Measurements from ENCODE around the gene KCNK6.

GRCh38 chr19:38371081-38371480 lies 51.4 kb downstream of the KCNK6 start:
- TF ChIP-seq POLR2A (IDR thresholded peaks at IDR 0.05) = no peak
- TF ChIP-seq CTCF (IDR thresholded peaks at IDR 0.05) = no peak

Measured in body of pancreas (tissue), 4 donors.